GM23338 (cell line): ENCODE measurements around the gene FMOD. TPM values are rescaled to one million over a fixed set of nuclear protein-coding genes. Genes with fewer than 3 reads are reported as not detected.

Source experiments
- ETS1 ChIP-seq: IDR thresholded peaks from 2 replicates; pipeline ENCODE4 v1.6.1; 2016; ENCODE audit warnings: antibody characterized with exemption
- POLR2AphosphoS5 ChIP-seq: IDR thresholded peaks from 2 replicates; pipeline ENCODE4 v1.6.1; 2016; ENCODE audit warnings: antibody characterized with exemption, low read depth
- REST ChIP-seq: IDR thresholded peaks from one replicate; pipeline ENCODE4 v1.6.1; 2018; ENCODE audit warnings: antibody characterized with exemption; ENCODE audit not compliant: unreplicated experiment
- ZNF462 ChIP-seq: fragments of 250-450 bp; sonication (Bioruptor Pico); IDR thresholded peaks from 2 replicates; pipeline ENCODE4 v1.5.0; 2020; ENCODE audit warnings: mild to moderate bottlenecking, moderate library complexity
- polyA plus RNA-seq: library from polyadenylated mRNA; unstranded; fragments of >200 nt; fragmentation: Nextera tagmentation; extraction: Ambion mirVana; gene quantifications from 2 replicates; pipeline ENCODE4 v1.2.1, GENCODE V29; 2016
- total RNA-seq: library from RNA; depleted of rRNA; stranded (reverse); fragments of >200 nt; shearing (Covaris generic); gene quantifications from 2 replicates; pipeline ENCODE4 v1.2.3, GENCODE V29; 2014

FMOD gene
- total and polyA plus RNA-seq, 2 experiments from 2014 or later, result 0.27 to 1.3 TPM

- TF ChIP-seq ZNF462 (CRISPR knock-in tag) (no peak), REST (no peak), POLR2AphosphoS5 (no peak), ETS1 (no peak)
These were observed 27.3 kb downstream of the FMOD start (continued) for GRCh38 chr1:203323587-203323986.
